ENCODE results near the gene POLR2J.

POLR2J gene

DNA sequence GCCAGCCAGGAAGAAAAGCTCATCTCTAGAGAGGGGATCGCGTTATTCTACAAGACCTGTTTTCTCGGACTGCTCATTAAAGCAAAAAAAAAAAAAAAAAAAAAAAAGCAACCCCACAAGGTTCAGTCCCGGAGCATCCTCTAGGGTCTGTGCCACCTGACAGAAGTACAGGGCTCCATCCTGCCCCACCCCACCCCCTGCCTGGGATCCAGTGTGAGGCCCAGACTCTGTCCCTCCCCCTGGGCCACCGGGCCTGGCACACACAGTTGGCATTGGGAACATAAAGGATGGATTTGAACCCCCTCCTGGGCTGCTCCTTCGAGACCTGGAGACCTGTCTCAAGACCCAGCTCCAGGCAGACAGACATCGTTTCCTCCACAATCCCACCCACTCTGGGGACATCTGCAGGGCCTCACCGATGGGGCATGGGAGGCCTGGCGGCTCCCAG is 44.7 kb downstream of the POLR2J start:
- no peak for DNase-seq

GRCh38 chr7:102433219-102434038 is 45.3 kb downstream of the POLR2J start, which contains the start of gene ORAI2:
TSS of gene ORAI2 (plus strand) at chr7:102433575. CDS start at chr7:102438957, 5,382 bp downstream.
- DNase-seq: peak; percentile 6 to 65

DNA sequence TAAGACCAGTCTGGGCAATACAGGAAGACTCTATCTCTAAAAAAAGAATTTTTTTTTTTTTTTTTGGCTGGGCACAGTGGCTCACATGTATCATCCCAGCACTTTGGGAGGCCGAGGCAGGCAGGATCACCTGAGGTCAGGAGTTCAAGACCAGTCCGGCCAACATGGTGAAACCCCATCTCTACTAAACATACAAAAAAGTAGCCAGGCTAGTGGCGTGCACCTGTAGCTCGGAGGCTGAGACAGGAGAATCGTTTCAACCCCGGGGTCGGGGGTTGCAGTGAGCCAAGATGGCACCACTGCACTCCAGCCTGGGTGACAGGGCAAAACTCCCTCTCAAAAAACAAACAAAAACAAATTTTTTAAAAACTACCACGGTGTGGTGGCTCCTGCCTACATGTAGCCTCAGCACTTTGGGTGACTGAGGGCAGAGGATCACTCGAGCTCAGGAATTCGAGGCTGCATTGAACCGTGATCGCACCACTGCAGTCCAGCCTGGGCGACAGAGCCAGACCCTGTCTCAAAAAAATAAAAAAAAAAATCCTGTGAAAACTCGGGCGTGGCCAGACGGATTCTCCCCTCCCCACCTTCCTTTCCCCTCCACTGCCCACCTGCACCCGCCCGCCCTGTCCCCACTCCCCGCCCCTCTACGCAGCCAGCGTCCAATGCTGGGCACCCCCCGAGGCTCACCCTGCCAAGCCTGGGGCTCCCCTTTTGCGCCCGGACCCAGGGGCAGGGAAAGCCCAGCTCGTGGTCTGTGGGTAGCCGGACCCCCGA is 46.1 kb downstream of the POLR2J start:
- DNase-seq: no peak

GRCh38 chr7:102431617-102432298 is 47.0 kb downstream of the POLR2J start:
- peak in 1 of 2 experiments; percentile 28 for DNase-seq

DNA sequence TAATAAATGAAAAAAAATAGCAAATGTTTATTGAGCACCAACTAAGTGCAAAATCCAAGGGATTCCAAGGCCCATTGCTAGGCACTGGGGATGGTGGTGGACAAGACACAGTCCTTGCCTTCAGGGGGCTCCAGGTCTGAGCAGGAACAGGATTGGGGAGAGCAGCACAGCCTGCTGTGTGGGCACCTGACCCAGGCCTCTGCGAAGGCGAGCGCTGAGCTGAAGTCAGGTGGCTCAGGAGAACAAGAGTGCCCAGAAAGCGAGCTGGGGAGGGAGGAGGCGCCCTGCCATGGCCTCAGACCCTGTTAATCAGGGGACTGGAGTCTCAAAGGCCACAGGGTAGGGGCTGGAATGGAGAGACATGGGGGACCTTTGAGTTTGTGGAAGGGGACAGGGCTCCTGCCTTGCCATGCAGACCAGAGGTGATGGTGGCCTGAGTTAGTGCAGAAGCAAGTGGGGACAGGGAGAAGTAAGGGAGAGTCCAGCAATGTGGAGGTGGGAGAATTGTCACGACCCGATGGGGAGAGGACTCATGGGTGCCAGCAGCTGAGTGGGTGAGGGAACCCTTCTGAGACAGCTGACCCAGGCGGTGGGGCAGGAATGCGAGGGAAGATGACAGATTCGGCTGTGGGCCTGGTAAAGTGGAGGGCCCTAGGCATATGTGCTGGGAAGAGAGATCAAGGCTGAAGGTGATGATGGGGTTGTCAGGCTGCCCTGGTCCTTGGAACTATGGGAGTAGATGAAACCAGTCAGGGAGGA is 49.4 kb downstream of the POLR2J start:
- DNase-seq: no peak

GRCh38 chr7:102427019-102427405 is 51.7 kb downstream of the POLR2J start:
- no peak for DNase-seq

DNA sequence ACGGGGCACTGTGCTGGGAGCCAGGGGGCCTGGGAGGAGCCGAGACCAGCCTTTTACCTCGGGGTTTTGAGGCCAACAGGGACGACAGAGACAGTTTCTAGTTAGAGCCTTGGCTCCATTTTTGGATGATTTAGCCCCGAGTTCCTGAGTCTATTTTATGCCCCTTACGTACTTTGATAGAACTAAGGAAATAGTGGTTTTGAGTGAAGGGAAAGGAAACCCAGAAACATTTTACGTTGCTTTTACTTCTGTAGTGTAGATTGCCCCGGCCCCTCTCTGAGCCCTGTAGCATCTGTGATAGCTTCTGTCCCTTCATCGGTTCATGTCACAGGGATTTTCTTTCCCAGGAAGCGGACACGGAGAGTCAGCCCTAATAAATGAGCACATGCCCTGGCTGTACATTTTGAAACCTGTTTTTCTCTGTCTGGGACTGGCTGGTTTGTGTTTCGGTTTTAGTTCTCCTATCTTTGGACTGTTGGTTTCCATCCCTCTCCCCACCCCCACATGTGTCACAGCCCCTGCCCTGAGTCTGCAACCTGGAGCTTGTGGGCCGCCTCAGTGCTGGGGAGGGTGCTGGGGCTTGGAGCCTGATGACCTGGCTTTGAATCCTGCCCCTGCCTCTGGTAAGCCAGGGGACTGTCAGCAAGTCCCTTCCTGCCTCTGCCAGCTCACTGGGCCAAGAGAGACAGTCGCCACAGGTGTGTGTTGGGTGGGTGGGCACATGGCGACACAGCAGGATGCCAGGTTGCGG is 52.3 kb downstream of the POLR2J start:
- no peak for DNase-seq

DNA sequence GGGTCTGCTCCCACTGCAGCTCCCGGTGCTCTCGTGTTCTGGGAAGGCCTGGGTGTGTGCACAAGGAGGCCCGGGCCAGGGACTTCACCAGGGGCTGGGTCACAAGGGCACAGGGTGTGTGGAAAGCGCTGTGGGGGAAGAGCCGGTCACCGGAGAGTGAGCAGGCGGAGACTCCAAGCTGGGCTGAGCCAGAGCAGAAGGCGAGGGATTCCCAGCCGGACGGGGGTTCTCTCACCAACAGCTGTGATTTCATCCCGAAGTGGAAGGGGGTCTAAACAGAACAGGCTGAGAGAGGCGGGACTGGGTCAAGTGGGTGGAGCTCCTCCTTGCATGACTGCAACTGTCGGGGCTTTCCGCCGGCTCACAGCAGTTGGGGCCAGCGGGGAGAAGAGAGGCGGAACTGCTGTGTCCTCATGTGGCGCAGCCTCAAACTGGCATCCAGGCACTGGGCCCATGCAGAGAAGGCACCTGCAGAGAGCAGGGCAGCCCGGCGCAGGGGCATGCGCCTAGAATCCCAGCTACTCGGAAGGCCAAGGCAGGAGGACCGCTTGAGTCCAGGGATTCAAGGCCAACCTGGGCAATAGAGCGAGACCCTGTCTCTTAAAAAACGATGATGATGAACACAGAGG is 53.0 kb downstream of the POLR2J start:
- DNase-seq: no peak

GRCh38 chr7:102424787-102425218 is 53.9 kb downstream of the POLR2J start:
- DNase-seq: no peak

GRCh38 chr7:102424129-102424551 is 54.6 kb downstream of the POLR2J start:
- no peak for DNase-seq
